ENCODE results near the gene TRPC4AP. TPM values are rescaled to one million over a fixed set of nuclear protein-coding genes. Genes with fewer than 3 reads are reported as not detected.
A peak's percentile ranks its signal among the peaks of the same experiment; 100 is the strongest.

Gene TRPC4AP
- total RNA-seq, 1 experiment from 2014 or later: 48.6 TPM

GRCh38 chr20:34986311-34987287 lies 106.0 kb downstream of the TRPC4AP start:
- Histone ChIP-seq H4K20me1 (ENCODE audit: insufficient read depth) (no peaks in the 10 kb centered on the region), H3K9me2 (ENCODE audit: insufficient read depth) (no peaks in the 10 kb centered on the region), H3K27ac (ENCODE audit: low read depth, low read length) (no peak overlapping the region), H3K4me1 (ENCODE audit: control insufficient read depth in 1 of 2, insufficient read depth in 2 of 2, low read length in 2 of 2) (peaks cover 0 to 4% of the 10 kb centered on the region in 2 experiments; a peak in 1 of 4 replicates), H3K9me3 (ENCODE audit: control insufficient read depth in 1 of 2, insufficient read depth in 1 of 2, low read depth in 1 of 2, low read length in 2 of 2) (no peaks in the 10 kb centered on the region), H2AFZ (ENCODE audit: low read depth, low read length, poor library complexity, severe bottlenecking) (no peak overlapping the region), H3K4me2 (ENCODE audit: low read length) (no peak overlapping the region), H3K27me3 (ENCODE audit: insufficient read depth, low read length) (no peaks in the 10 kb centered on the region), H3K4me3 (replicated peaks in 1 of 2; ENCODE audit: low read depth in 1 of 2, low read length in 2 of 2) (no peak overlapping the region), H3K9ac (ENCODE audit: low read length) (no peak overlapping the region), H3K79me2 (ENCODE audit: insufficient read depth, low read length) (no peaks in the 10 kb centered on the region), H3K36me3 (ENCODE audit: control insufficient read depth in 1 of 2, insufficient read depth in 2 of 2, low read length in 2 of 2) (no peaks in the 10 kb centered on the region)
- ChIA-PET RAD21 (ENCODE audit: low non-redundant PET in 1 of 2, low total read pairs in 2 of 2, uncharacterized antibody in 2 of 2, unreplicated experiment in 2 of 2) (no interaction called here), CTCF (no interaction called here), POLR2A (no interaction called here)
- no TSS peak for BruUV-seq (replicated peaks)
- no peak for TF ChIP-seq EZH2phosphoT487 (IDR thresholded peaks at IDR 0.05; ENCODE audit: borderline replicate concordance)
- TF ChIP-seq POLR2AphosphoS5 (IDR thresholded peaks at IDR 0.05; ENCODE audit: low read depth, low read length): peak; percentile 15; the same call in 1 of the 2 replicates
- TF ChIP-seq REST (IDR thresholded peaks at IDR 0.05; ENCODE audit: low read depth): no peak
- TF ChIP-seq EGR1 (IDR thresholded peaks at IDR 0.05; ENCODE audit: low read depth): no peak
- TF ChIP-seq EZH2 (IDR thresholded peaks at IDR 0.05): no peak
- no peak for TF ChIP-seq ELF1 (IDR thresholded peaks at IDR 0.05; ENCODE audit: borderline replicate concordance, low read depth)
- no peak for TF ChIP-seq ATF3 (IDR thresholded peaks at IDR 0.05)
- TF ChIP-seq POLR2A (IDR thresholded peaks at IDR 0.05; ENCODE audit: borderline replicate concordance, extremely low read depth, insufficient read depth, insufficient read length): no peak
- TF ChIP-seq FOSL1 (IDR thresholded peaks at IDR 0.05; ENCODE audit: low read depth): no peak
- no peak for DNase-seq (ENCODE audit: low read depth, low spot score)
- intact Hi-C loops (cut with micrococcal nuclease): no loop called here
- ATAC-seq: no peak
